Activated gamma-delta T cell treated with anti-CD3 and anti-CD28 coated beads, Interleukin-2, amount 50 U/mL, for 16 hours (primary cell): ENCODE results near the gene ARHGEF4.
A peak's percentile ranks its signal among the peaks of the same experiment; 100 is the strongest.

Experiments
- DNase-seq: peaks from one replicate; pipeline ENCODE4 v3.0.0-alpha.2; 2020; ENCODE audit warnings: low read depth

ARHGEF4 gene, protein sequence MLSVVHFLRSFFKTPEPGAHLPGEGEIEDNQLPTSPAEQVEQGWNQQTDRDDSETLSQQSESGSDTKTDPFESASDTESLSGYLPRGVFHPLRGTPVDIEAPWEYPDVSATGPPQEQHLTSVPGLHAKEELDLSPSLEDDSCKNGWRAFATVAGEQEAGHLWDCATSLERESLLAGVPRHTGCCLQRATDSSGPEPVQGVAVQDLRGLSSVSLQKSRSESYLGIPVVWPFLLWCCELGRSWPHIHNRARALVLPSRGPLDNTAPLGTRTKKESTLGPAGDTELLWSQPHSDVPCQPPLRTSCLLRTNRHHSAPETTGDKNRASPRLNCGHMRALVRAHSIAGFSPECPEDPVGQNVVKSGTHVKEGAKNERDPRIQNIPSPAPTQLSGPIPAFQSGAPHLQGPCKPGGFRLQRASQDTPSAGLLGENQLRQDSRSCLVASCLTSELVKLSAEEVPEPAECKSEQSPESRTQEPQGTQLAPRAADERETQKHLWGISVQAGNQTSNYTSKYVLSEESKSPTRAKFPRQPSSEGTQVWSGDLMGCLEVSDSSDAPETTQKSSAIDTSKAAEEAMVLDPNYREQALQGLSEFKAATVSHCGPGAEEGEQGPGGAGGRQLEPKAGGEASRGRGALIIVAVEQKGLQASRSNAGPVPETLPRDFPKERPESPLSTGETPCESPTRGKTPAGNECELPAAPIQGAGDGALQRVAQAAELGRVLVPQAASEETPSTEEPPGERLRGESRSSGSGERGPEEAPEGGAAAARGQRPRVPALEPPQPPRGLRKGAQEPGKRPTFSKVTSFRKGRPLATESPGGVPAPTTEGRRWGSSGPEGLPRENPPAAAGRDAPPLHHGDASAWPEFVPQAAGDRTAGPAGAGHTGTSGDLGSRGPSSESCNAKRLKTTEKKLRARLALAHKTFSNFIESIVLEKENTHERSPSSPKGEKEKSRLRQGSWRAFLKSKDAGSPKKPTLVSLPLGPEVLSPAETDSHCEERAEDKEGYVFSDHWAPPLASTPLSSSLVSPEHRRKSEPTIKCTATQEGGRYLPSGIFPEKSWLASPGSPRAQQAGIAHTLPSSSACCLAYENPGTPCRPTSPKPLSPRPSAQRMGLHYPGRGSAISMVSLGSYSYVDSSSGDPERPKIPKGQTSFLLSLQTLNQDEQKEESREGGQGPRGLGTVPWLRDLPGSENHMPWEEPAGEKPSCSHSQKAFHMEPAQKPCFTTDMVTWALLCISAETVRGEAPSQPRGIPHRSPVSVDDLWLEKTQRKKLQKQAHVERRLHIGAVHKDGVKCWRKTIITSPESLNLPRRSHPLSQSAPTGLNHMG (N-terminal part only)

DNA sequence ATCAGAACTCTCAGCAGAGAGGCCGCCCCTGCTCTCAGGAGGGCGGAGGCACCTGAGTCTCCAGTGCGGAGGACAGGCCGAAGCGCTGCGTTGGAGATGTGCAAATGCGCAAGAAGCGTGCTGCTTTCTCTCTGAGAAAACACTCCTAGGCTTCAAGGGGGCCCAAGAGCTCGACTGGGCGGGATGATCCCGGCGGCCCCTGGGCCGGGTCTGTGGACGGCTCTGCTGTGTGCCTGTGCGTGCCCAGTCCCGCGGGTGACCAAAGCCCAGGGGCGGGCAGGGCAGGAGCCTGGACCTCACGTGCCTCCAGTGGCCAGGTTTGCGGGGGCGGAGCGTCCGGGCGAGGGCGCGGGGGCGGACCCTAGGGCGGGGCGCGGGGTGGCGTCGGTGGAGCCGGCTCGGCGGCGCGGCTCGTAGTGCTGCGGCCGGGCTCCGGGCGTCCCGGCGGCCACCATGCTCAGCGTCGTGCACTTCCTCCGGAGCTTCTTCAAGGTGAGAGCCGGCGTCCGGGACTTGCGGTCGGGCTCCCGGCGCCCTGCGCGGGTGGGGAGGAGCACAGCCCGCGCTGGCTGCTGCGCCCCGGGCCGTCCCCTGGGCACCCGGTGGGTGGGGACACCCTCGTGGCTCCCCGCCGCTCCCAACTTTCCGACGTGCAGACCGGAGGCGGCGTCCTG is at the start of gene ARHGEF4:
ARHGEF4 (plus strand) TSS at position 414 of the 674 bp plus-strand sequence; CDS start at position 454, 40 bp downstream.
- no peak for DNase-seq

DNA sequence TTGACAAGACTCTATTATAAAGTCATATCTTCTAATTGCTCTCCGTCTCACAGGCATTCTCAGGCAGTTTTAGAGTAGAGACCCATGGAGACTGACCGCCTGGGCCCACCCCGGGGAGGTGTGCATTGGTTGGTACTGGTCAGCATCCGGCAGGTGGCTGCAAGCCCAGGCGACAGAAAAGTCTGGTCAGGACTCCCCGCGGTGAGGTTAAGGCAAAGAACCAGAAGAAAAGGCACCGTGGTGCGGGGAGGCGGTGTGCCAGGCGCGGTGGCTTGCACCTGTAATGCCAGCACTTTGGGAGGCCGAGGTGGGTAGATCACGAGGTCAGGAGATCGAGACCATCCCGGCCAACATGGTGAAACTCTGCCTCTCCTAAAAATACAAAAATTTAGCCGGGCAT is 48.9 kb upstream of the ARHGEF4 start:
- DNase-seq = no peak

GRCh38 chr2:130790312-130790711 is 46.4 kb upstream of the ARHGEF4 start:
- DNase-seq = no peak

GRCh38 chr2:130790804-130791616 is 45.7 kb upstream of the ARHGEF4 start:
- DNase-seq = no peak

DNA sequence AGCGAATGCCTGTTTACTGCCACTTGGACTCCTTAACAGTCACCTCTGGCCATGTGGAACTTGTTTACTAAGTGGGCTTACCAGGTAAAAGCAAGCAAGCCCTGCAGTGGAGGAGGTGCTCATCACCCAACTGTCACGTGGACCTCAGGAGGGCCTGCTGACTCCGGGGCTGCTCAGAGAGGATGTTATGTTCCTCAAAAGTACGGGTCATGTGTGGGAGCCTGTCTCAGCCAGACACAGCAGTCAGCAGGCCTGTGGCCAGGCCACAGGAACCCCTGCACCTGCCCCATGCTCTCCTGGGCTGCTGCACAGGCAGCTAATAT is 45.1 kb upstream of the ARHGEF4 start:
- no peak for DNase-seq

GRCh38 chr2:130795431-130795830 is 41.3 kb upstream of the ARHGEF4 start:
- no peak for DNase-seq

GRCh38 chr2:130796290-130796689 is 40.4 kb upstream of the ARHGEF4 start:
- DNase-seq = no peak

DNA sequence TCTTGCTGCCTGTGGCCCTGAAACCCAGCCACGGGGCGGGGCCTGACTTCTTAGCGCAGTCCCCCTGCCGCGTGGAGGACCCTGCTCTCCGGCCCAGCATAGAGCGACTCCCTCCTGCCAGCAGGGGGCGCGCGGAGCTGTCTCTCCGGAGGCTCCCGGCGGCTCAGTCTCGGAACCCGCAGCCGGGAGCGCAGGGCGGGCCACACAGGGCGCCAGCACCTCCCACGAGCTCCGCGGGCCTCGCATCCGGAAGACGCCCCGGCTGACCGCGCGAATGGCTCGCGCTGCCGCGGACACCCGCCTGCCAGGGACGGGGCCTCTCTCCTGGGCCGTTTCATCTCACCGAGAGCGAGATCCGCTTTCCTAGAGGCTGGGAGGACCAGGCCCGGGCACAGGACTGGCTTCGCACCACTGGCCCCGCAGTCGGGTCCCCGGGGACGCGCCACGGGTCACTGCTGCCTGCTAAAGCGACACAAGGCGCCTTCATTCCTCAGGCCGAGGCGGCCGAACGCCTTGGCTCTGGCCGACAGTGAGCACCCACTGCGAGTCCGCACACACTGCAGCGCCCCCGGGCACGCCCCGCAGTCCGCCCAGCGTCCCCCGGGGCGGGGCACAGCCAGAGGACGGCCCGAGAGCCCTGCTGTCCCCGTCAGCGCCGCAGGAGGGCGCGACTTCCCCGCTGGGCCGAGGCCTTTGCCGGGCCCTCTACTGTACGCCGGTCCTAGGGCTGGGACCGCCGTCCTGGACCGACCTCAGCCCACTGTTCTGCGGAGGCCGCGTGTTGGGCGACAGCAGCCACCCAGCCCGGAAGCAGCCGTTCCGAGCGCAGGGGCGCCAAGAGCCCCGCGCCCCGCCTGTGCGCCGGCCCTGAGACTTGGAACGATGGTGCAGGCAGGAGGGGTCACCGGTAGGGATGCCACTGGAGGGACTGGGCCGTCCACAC is 39.0 kb upstream of the ARHGEF4 start:
- peak; percentile 88 for DNase-seq

DNA sequence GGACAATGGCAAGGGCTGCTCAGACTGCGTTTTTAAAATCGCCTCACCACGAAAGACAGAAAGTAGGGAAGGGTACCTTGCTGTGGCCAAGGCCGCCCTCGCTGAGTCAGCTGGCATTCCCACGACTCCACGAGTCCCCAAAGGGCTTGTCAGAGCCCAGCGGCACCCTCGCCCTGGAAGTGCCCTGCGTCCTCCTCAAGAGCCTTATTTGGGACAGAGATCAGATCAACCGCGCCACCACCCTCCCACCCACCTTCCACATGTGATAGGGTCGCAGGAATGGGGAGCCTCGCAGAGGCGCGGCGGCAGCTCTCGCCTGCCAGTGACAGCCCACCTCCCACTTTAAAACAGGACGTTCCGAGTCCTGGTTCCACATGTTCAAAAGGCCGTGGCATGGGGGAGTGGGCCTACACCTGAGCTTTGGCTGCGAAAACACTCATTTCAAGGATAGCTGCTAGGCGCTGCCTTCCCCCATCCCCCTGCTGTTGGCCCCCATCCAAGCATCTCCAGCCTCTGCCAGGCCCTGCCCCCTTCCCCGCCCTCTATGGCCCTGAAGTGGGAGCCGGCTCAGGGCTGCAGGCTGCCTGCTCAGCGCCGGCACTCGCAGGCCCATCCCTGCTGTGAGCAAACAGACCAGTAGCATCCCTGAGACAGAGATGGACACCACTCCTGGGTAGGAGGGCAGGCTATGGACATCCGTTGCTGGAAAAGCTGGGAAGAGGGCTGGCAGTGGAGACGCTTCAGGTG is 38.1 kb upstream of the ARHGEF4 start:
- DNase-seq = no peak

- no peak for DNase-seq
Measured at GRCh38 chr2:130799295-130799694, 37.4 kb upstream of the ARHGEF4 start.

DNA sequence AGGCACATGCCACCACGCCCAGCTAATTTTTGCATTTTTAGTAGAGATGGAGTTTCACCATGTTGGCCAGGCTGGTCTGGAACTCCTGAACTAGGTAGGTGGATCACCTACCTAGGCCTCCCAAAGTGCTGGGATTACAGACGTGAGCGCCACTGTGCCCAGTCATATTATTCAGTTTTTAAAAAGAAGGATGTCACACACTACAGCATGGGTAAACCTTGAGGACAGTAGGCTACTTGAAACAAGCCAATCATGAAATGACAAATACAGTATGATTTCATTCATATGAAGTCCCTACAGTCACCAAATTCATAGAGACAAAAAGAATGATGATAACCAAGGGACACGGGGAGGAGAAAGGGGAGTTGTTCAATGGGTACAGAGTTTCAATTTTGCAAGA is 31.1 kb upstream of the ARHGEF4 start:
- DNase-seq = no peak

GRCh38 chr2:130806370-130806769 is 30.3 kb upstream of the ARHGEF4 start:
- no peak for DNase-seq

DNA sequence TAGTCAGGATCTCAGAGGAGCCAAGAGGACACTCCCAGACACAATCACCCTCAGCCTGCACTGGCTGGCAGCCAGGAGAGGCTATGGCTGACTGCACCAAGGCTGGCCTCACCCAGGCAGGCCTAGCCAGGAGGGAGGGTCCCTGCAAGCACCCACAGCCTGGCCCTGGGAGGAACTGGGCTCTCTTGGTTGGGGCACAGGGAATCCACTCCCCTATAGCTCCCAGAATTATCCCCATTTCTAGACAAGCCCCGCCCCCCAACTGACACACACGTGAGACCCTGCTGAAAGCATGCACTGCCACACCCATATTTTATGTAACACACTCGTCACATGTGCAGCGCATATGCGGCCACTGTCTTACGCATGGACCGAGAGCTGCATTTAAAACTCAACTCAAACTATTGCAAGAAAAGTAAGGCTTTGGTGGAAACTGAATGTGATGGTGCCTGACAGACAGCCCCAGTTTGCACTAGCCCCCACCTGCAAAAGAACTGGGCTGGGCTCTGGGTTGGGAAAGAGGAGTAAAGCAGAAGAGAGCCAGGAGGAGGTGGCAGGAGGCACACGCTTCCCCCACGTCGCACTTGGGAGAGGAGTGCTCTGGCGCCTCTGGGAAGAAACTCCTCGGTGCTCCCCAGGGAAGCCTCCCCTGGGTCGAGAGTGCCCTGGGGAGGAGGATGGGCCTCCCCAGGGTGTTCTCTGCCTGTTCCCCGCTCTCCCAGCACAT is 28.9 kb upstream of the ARHGEF4 start:
- DNase-seq = no peak

GRCh38 chr2:130808482-130809268 is 28.0 kb upstream of the ARHGEF4 start:
- no peak for DNase-seq

DNA sequence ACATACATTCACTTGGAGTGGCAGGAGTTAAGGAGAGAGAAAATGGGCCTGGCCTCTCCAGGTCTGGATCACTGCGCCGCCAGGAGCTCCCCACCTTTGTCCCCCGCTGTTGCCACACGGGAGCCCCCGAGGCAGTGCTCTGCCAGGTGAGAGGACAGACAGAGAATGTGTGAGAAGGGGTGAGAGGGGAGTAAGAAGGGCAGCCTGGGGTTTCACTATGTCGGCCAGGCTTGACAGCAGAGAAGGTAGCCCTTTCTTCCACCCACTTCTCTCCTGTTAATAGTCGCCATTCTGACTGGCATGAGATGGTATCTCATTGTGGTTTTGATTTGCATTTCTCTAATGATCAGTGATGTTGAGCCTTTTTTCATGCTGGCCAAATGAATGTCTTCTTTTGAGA is 26.2 kb upstream of the ARHGEF4 start:
- no peak for DNase-seq

- DNase-seq = no peak
Measured at GRCh38 chr2:130813722-130814121, 23.0 kb upstream of the ARHGEF4 start.

- no peak for DNase-seq
Measured at GRCh38 chr2:130814931-130815680, 21.6 kb upstream of the ARHGEF4 start.
